Activated CD4-positive, alpha-beta memory T cell treated with anti-CD3 and anti-CD28 coated beads for 36 hours (primary cell): ENCODE results near the gene PIWIL1. TPM values are rescaled to one million over a fixed set of nuclear protein-coding genes. Genes with fewer than 3 reads are reported as not detected.

Source experiments
- CTCF ChIA-PET: fragments of 350-600 bp; sonication (Branson Sonifier 250); formaldehyde crosslinking; loops from one replicate; lab custom pipeline; 2021; ENCODE audit warnings: antibody characterized with exemption, inconsistent platforms; lab: Charles Lee
- POLR2A ChIA-PET: fragments of 350-600 bp; sonication (Branson Sonifier 250); formaldehyde crosslinking; loops from one replicate; lab custom pipeline; 2021; ENCODE audit warnings: antibody characterized with exemption; lab: Charles Lee
- DNase-seq: peaks from one replicate; pipeline ENCODE4 v3.0.0-alpha.2; 2020
- H3K27ac Mint-ChIP-seq: one replicate; pipeline ENCODE4 v1.8.0; 2021; ENCODE audit warnings: mixed read lengths
- H3K27me3 Mint-ChIP-seq: one replicate; pipeline ENCODE4 v1.8.0; 2021; ENCODE audit warnings: mixed read lengths
- H3K36me3 Mint-ChIP-seq: one replicate; pipeline ENCODE4 v1.8.0; 2021; ENCODE audit warnings: mixed read lengths
- H3K4me1 Mint-ChIP-seq: one replicate; pipeline ENCODE4 v1.8.0; 2021; ENCODE audit warnings: low read depth, mixed read lengths
- H3K4me3 Mint-ChIP-seq: one replicate; pipeline ENCODE4 v1.8.0; 2021; ENCODE audit warnings: mild to moderate bottlenecking, mixed read lengths
- H3K9me3 Mint-ChIP-seq: one replicate; pipeline ENCODE4 v1.8.0; 2021; ENCODE audit warnings: mixed read lengths
- intact Hi-C: fragments of 100-400 bp; cut with micrococcal nuclease; formaldehyde crosslinking; loops from one replicate; pipeline ENCODE4 v1.15.1; 2023
- total RNA-seq, 2 experiments: library from RNA; stranded (reverse); gene quantifications; one replicate each; pipeline ENCODE4 v1.2.3, GENCODE V29; 2021

Gene PIWIL1
- total RNA-seq, 2 experiments from 2014 or later, result not detected

- no peaks in the 10 kb centered on the region for H3K27me3 Mint-ChIP-seq
- no peak overlapping the region for H3K4me3 Mint-ChIP-seq
- no peaks in the 10 kb centered on the region for H3K4me1 Mint-ChIP-seq
- POLR2A ChIA-PET, result no interaction called here
- intact Hi-C loops, result no loop called here
- H3K27ac Mint-ChIP-seq, result no peak overlapping the region
- CTCF ChIA-PET, result no interaction called here
- H3K9me3 Mint-ChIP-seq, result no peaks in the 10 kb centered on the region
- DNase-seq, result no peak
- H3K36me3 Mint-ChIP-seq, result no peaks in the 10 kb centered on the region
Measured at GRCh38 chr12:130364578-130364977, 26.9 kb downstream of the PIWIL1 start.

DNA sequence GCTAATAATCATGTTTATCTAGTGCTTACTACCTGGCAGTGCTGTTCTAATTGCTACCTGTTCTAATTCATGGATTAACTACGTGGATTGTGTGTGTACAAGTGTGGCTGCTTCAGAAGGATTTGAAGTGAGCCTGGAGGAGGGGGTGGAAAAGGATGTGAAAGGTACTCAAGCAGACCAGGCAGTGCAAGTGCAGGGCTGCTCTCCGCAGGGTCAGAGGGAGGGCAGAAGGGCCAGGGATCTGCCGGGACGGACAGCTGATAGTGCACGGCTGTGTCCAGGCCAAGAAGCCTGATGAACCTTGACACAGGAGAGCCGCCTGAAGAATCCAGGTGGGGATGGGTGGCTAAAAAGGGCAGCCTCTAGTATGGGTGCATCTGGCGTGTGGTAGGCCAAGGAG lies 28.5 kb downstream of the PIWIL1 start:
- no peaks in the 10 kb centered on the region for H3K27me3 Mint-ChIP-seq
- intact Hi-C loops, result no loop called here

DNA sequence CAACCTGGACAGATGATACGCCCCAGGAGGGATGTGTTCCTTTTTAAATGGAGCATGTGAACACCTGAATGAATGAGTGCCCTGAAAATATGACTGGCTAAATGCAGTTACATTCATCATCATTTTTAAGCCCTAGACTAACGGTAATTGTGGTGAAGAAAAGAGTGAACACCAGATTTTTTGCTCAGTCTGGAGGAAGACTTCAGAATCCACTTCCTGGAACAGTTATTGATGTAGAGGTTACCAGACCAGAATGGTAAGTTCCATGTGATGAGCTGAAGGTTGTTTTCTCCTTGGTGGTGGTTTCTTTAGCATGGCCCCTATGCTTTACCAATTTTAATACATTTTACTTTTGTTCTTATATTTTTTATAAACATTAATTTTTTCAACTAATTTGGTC lies 29.3 kb downstream of the PIWIL1 start:
- H3K9me3 Mint-ChIP-seq, result no peaks in the 10 kb centered on the region
- H3K27me3 Mint-ChIP-seq, result no peaks in the 10 kb centered on the region
- H3K27ac Mint-ChIP-seq, result no peak overlapping the region
- intact Hi-C loops, result no loop called here
- no peaks in the 10 kb centered on the region for H3K4me1 Mint-ChIP-seq
- H3K4me3 Mint-ChIP-seq, result no peak overlapping the region
- CTCF ChIA-PET, result no interaction called here
- DNase-seq, result no peak
- POLR2A ChIA-PET, result no interaction called here
- no peaks in the 10 kb centered on the region for H3K36me3 Mint-ChIP-seq

More for the DNA sequence above, 28.5 kb downstream of the PIWIL1 start:
- Mint-ChIP-seq H3K4me1 (no peaks in the 10 kb centered on the region), H3K9me3 (no peaks in the 10 kb centered on the region), H3K27ac (no peak overlapping the region), H3K36me3 (no peaks in the 10 kb centered on the region), H3K4me3 (no peak overlapping the region)
- ChIA-PET CTCF (no interaction called here), POLR2A (no interaction called here)
- DNase-seq, result no peak

DNA sequence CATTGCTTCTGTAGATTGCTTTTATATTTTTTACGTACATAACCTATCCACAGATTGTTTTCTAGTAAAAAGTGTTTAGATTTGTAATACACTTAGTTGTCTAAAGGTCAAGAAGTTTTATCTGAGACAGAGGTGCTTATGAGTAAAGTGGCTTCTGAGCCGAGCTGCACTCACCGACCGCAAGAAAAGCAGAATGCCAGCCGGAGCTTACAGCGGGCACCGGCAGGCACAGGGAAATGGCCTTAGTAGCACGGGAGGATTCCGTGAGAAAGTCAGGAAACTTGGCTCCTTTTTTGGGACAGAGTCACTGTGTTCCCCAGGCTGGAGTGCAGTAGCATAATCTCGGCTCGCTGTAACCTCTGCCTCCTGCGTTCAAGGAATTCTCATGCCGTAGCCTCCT lies 29.8 kb downstream of the PIWIL1 start:
- no peak for DNase-seq
- POLR2A ChIA-PET, result no interaction called here
- Mint-ChIP-seq H3K27me3 (no peaks in the 10 kb centered on the region), H3K4me1 (no peaks in the 10 kb centered on the region), H3K4me3 (no peak overlapping the region), H3K36me3 (no peaks in the 10 kb centered on the region), H3K27ac (no peak overlapping the region), H3K9me3 (no peaks in the 10 kb centered on the region)
- CTCF ChIA-PET, result no interaction called here
- intact Hi-C loops, result no loop called here

DNA sequence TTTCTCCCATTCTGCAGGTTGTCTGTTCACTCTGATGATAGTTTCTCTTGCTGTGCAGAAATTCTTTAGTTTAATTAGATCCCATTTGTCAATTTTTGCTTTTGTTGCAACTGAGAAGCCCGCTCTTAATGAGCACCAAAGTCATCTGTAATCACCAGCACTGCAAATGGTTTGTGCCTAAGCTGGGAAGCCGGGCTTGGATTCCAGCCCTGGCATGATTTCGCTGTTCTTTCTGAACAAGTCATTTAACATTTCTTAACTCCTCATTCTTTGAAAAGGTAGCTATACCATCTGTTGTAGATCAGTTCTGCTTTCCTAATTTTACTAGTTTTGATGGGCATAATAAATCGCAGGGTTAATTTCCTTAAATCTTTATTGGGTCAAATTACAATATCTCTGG lies 32.1 kb downstream of the PIWIL1 start:
- CTCF ChIA-PET, result no interaction called here

DNA sequence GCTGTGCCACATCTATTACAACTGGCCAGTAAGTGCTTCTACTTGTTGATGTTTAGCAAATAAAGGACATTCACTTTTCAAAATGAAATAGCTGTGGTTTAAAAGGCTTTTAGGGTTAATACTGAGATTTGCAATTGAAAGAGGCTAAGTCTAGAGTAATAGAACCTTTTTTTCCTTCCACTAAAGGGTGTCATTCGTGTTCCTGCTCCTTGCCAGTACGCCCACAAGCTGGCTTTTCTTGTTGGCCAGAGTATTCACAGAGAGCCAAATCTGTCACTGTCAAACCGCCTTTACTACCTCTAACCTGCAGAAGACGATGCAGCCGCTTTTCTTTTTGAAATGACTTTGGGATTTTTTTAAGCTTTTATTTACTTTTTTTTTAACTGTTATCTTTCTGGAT lies 33.6 kb downstream of the PIWIL1 start:
- H3K9me3 Mint-ChIP-seq, result no peaks in the 10 kb centered on the region
- H3K4me1 Mint-ChIP-seq, result no peaks in the 10 kb centered on the region
- intact Hi-C loops, result no loop called here
- peaks cover 2% of the 10 kb centered on the region for H3K27me3 Mint-ChIP-seq
- no peak overlapping the region for H3K4me3 Mint-ChIP-seq
- POLR2A ChIA-PET, result no interaction called here
- no peak for DNase-seq
- H3K36me3 Mint-ChIP-seq, result no peaks in the 10 kb centered on the region
- CTCF ChIA-PET, result no interaction called here
- no peak overlapping the region for H3K27ac Mint-ChIP-seq

More for the DNA sequence above, 32.1 kb downstream of the PIWIL1 start:
- intact Hi-C loops, result no loop called here
- H3K27ac Mint-ChIP-seq, result no peak overlapping the region
- no peaks in the 10 kb centered on the region for H3K9me3 Mint-ChIP-seq
- POLR2A ChIA-PET, result no interaction called here
- DNase-seq, result no peak
- H3K36me3 Mint-ChIP-seq, result no peaks in the 10 kb centered on the region
- no peaks in the 10 kb centered on the region for H3K4me1 Mint-ChIP-seq
- H3K4me3 Mint-ChIP-seq, result no peak overlapping the region
- H3K27me3 Mint-ChIP-seq, result peaks cover 2% of the 10 kb centered on the region

GRCh38 chr12:130372936-130373335 lies 35.2 kb downstream of the PIWIL1 start:
- Mint-ChIP-seq H3K36me3 (no peaks in the 10 kb centered on the region), H3K27ac (no peak overlapping the region), H3K9me3 (no peaks in the 10 kb centered on the region), H3K4me1 (no peaks in the 10 kb centered on the region), H3K27me3 (peaks cover 2% of the 10 kb centered on the region), H3K4me3 (no peak overlapping the region)
- ChIA-PET CTCF (no interaction called here), POLR2A (no interaction called here)
- intact Hi-C loops, result no loop called here
- DNase-seq, result no peak

DNA sequence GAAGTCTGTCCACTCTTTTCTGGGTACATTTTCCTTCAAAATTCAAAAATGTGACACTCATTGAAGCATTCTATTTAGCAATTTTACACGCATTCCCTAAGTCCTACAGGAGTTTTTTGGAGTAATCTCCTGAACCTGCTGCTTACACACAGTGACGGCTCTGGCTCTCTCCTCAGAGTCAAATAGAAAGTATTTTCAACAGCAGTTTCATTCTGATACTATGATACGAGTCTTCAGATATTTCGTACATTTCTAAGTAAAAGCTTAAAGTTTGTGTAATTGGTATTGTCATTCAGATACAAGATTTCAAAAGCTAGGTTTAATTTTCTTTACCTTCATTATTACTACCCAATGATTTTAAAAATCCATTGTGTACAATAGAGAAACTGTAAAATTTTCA lies 36.4 kb downstream of the PIWIL1 start:
- H3K4me1 Mint-ChIP-seq, result no peaks in the 10 kb centered on the region
- CTCF ChIA-PET, result no interaction called here
- H3K9me3 Mint-ChIP-seq, result no peaks in the 10 kb centered on the region
- intact Hi-C loops, result no loop called here
- POLR2A ChIA-PET, result no interaction called here
- H3K27me3 Mint-ChIP-seq, result peaks cover 2% of the 10 kb centered on the region
- H3K36me3 Mint-ChIP-seq, result no peaks in the 10 kb centered on the region
- H3K4me3 Mint-ChIP-seq, result no peak overlapping the region
- no peak overlapping the region for H3K27ac Mint-ChIP-seq
- no peak for DNase-seq

DNA sequence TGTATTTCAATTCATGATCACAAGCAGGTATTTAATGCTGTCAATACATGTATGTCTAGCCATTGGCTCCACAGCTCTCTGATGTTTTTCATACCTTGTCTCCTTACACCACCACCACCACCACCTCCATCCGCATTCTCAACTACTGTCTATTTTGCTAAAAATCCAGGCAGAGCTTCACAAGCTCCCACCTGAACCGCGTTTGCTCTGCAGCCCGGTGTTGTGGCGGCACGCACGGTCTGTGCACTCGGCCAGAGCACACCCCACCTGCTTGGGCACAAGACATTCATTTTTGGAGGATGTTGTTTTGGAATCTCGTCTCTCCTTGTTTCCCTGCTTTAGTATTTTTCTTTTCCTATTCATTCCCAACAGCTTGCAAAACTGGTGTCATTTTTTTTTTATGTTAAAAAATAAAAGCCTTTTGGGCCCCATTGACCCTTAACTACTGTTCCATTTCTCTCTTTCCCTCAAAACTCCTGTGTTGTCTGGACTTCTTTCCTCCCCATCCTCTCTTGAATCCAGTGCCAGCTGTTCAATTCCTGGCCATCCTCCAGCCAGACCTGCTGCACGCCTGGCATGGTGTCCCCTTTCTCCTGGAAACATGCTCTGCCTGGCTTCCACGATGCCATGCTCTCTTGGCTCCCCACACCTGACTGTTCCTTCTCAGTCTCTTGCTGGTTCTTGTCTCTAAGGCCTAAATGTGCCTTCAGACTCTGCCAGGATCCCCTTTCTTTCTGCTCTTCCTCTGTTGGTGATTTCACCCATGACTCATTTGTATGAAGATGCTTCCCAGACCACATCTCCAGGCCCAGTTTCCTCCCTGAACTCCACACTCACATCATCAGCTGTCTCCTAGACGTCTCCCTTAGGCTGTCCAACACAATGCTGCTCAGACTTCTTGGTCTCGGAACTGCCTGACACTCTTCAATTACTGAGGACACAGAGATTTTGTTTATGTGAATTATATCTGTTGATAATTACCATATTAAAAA lies 37.9 kb downstream of the PIWIL1 start:
- no peak for DNase-seq
- no peaks in the 10 kb centered on the region for H3K36me3 Mint-ChIP-seq
- CTCF ChIA-PET, result no interaction called here
- POLR2A ChIA-PET, result no interaction called here
- intact Hi-C loops, result no loop called here
- H3K4me1 Mint-ChIP-seq, result no peaks in the 10 kb centered on the region
- no peaks in the 10 kb centered on the region for H3K9me3 Mint-ChIP-seq
- H3K27ac Mint-ChIP-seq, result no peak overlapping the region
- H3K27me3 Mint-ChIP-seq, result peaks cover 2% of the 10 kb centered on the region
- no peak overlapping the region for H3K4me3 Mint-ChIP-seq

DNA sequence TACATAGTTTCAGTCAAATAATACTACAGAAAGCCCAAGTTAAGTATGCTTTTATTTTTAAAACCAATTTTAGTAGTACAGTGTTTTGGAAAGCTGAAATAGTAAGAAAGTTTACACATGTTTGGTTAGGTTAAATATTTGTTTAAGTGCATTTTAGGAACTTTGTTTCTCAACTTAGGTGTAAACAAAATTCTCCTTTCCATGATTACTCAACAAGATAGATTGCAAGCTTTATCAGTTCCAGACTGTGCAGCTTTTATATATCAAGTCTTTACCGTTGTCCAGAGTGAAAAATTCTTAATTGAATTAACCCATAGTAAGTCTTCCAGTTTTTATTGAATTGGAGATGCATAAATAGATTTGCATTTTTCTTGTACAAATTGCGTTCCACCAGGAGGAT lies 45.1 kb downstream of the PIWIL1 start:
- H3K36me3 Mint-ChIP-seq, result no peaks in the 10 kb centered on the region
- no peak overlapping the region for H3K27ac Mint-ChIP-seq
- intact Hi-C loops, result no loop called here
- no peaks in the 10 kb centered on the region for H3K4me1 Mint-ChIP-seq
- H3K4me3 Mint-ChIP-seq, result no peak overlapping the region
- no peaks in the 10 kb centered on the region for H3K27me3 Mint-ChIP-seq
- H3K9me3 Mint-ChIP-seq, result peaks cover 10% of the 10 kb centered on the region
- DNase-seq, result no peak
- ChIA-PET POLR2A (no interaction called here), CTCF (no interaction called here)

- POLR2A ChIA-PET, result no interaction called here
- CTCF ChIA-PET, result no interaction called here
Measured at GRCh38 chr12:130384234-130384633, 46.5 kb downstream of the PIWIL1 start.

GRCh38 chr12:130385193-130385592 lies 47.5 kb downstream of the PIWIL1 start:
- Mint-ChIP-seq H3K4me3 (no peak overlapping the region), H3K4me1 (no peaks in the 10 kb centered on the region), H3K27ac (no peak overlapping the region), H3K9me3 (peaks cover 15% of the 10 kb centered on the region), H3K36me3 (no peaks in the 10 kb centered on the region), H3K27me3 (no peaks in the 10 kb centered on the region)
- intact Hi-C loops, result no loop called here
- ChIA-PET CTCF (interaction anchor here (0.6 kb wide), 1 partner anchor 1372 kb away, joined by 4 read pairs; no protein-coding TSS in a partner anchor), POLR2A (no interaction called here)
- DNase-seq, result no peak

More at GRCh38 chr12:130384234-130384633, 46.5 kb downstream of the PIWIL1 start:
- no peaks in the 10 kb centered on the region for H3K4me1 Mint-ChIP-seq
- no peaks in the 10 kb centered on the region for H3K36me3 Mint-ChIP-seq
- H3K27ac Mint-ChIP-seq, result no peak overlapping the region
- H3K27me3 Mint-ChIP-seq, result no peaks in the 10 kb centered on the region
- intact Hi-C loops, result no loop called here
- no peak for DNase-seq
- no peak overlapping the region for H3K4me3 Mint-ChIP-seq
- peaks cover 15% of the 10 kb centered on the region for H3K9me3 Mint-ChIP-seq

- H3K36me3 Mint-ChIP-seq, result no peaks in the 10 kb centered on the region
- ChIA-PET CTCF (no interaction called here), POLR2A (no interaction called here)
- H3K27me3 Mint-ChIP-seq, result no peaks in the 10 kb centered on the region
- no peaks in the 10 kb centered on the region for H3K4me1 Mint-ChIP-seq
- DNase-seq, result no peak
- intact Hi-C loops, result no loop called here
- H3K27ac Mint-ChIP-seq, result no peak overlapping the region
- H3K4me3 Mint-ChIP-seq, result no peak overlapping the region
- peaks cover 8% of the 10 kb centered on the region for H3K9me3 Mint-ChIP-seq
Measured at GRCh38 chr12:130391186-130391585, 53.5 kb downstream of the PIWIL1 start.
